SU-DHL-6 (cell line): Measurements from ENCODE around the gene TLK2.
"Not testable (repeated sequence)": the region's sequence is repeated elsewhere in the genome, so short reads cannot be mapped to it uniquely, and the experiment has no call there.

Source experiments
- CTCF ChIP-seq: fragments of 200-600 bp; sonication (generic); IDR thresholded peaks from one replicate; pipeline ENCODE4 v1.5.1; 2017; ENCODE audit warnings: antibody characterized with exemption, mild to moderate bottlenecking, low read length, moderate library complexity; ENCODE audit not compliant: insufficient read depth, poor library complexity, severe bottlenecking
- EZH2phosphoT487 ChIP-seq: fragments of 200-600 bp; sonication (generic), shearing (Covaris generic); conservative IDR thresholded peaks from 2 replicates; pipeline ENCODE4 v1.6.1; 2018; ENCODE audit warnings: mild to moderate bottlenecking, antibody characterized with exemption, low read length, moderate library complexity, mixed read lengths

GRCh38 chr17:62521295-62521694 is 42.7 kb downstream of the TLK2 start:
- not testable (repeated sequence) for TF ChIP-seq CTCF, EZH2phosphoT487
